IMR-90 (cell line): ENCODE results near the gene SNRPA1. TPM values are rescaled to one million over a fixed set of nuclear protein-coding genes. Genes with fewer than 3 reads are reported as not detected.

Experiments
- ATAC-seq: fragments of 200-7000 bp; cut with Tn5 transposase; 2 replicates; pipeline ENCODE4 v1.9.1; 2020; ENCODE audit warnings: low read depth, mild to moderate bottlenecking, moderate library complexity
- BruUV-seq: library from RNA; stranded (reverse); fragments of 400-500 nt; replicated peaks from 2 replicates; lab custom pipeline; 2021; lab: Mats Ljungman, UMichigan
- CTCF ChIA-PET: fragments of 300-600 bp; formaldehyde crosslinking; extraction: SDS; loops from one replicate; lab custom pipeline; 2021; ENCODE audit warnings: antibody characterized with exemption; lab: Yijun Ruan, JAX
- POLR2A ChIA-PET: fragments of 300-600 bp; sonication (Branson Sonifier 250); formaldehyde crosslinking; loops from one replicate; lab custom pipeline; 2022; ENCODE audit warnings: antibody characterized with exemption; ENCODE audit not compliant: unreplicated experiment; lab: Charles Lee
- DNase-seq: peaks from one replicate; pipeline ENCODE4 v3.0.0; 2013
- H2AFZ ChIP-seq: replicated peaks from 2 replicates; pipeline ENCODE3; 2013; ENCODE audit warnings: low read length, mild to moderate bottlenecking; ENCODE audit not compliant: poor library complexity
- H2AK5ac ChIP-seq: 2 replicates; pipeline ENCODE4 v1.6.1; 2013; ENCODE audit warnings: low read depth, low read length, inconsistent platforms
- H2AK9ac ChIP-seq: replicated peaks from 2 replicates; pipeline ENCODE3; 2013; ENCODE audit warnings: mild to moderate bottlenecking, low read depth, low read length, moderate library complexity; ENCODE audit not compliant: poor library complexity
- H2BK120ac ChIP-seq: 2 replicates; pipeline ENCODE4 v1.6.1; 2013; ENCODE audit warnings: low read depth, low read length, inconsistent platforms
- H2BK15ac ChIP-seq: 3 replicates; pipeline ENCODE4 v1.6.1; 2013; ENCODE audit warnings: low read depth, low read length, inconsistent platforms
- H2BK20ac ChIP-seq: 2 replicates; pipeline ENCODE4 v1.6.1; 2013; ENCODE audit warnings: low read depth, mild to moderate bottlenecking, inconsistent platforms, low read length, moderate library complexity
- H2BK5ac ChIP-seq: 2 replicates; pipeline ENCODE4 v1.6.1; 2013; ENCODE audit warnings: mild to moderate bottlenecking, low read depth, low read length, inconsistent platforms; ENCODE audit not compliant: poor library complexity, severe bottlenecking
- H3K14ac ChIP-seq: replicated peaks from 2 replicates; pipeline ENCODE4 v1.6.1; 2013; ENCODE audit warnings: low read depth, low read length, inconsistent platforms
- H3K18ac ChIP-seq: 2 replicates; pipeline ENCODE4 v1.6.1; 2013; ENCODE audit warnings: low read depth, low read length, control low read depth
- H3K23ac ChIP-seq: 2 replicates; pipeline ENCODE4 v1.6.1; 2013; ENCODE audit warnings: low read depth, low read length, inconsistent platforms
- H3K27ac ChIP-seq: 2 replicates; pipeline ENCODE4 v1.5.1; 2013; ENCODE audit warnings: mild to moderate bottlenecking, control low read depth, low read length; ENCODE audit not compliant: insufficient read depth
- H3K27me3 ChIP-seq: 2 replicates; pipeline ENCODE4 v1.6.1; 2013; ENCODE audit warnings: low read length; ENCODE audit not compliant: control insufficient read depth, insufficient read depth
- H3K36me3 ChIP-seq: 2 replicates; pipeline ENCODE4 v1.6.1; 2013; ENCODE audit warnings: low read length, mixed read lengths; ENCODE audit not compliant: control insufficient read depth, insufficient read depth
- H3K4ac ChIP-seq: 2 replicates; pipeline ENCODE4 v1.6.1; 2013; ENCODE audit warnings: low read depth, low read length, inconsistent platforms
- H3K4me1 ChIP-seq: 2 replicates; pipeline ENCODE4 v1.6.1; 2013; ENCODE audit warnings: low read length, mixed read lengths; ENCODE audit not compliant: control insufficient read depth, insufficient read depth
- H3K4me2 ChIP-seq: 2 replicates; pipeline ENCODE4 v1.6.1; 2013; ENCODE audit warnings: low read depth, mild to moderate bottlenecking, control low read depth, low read length, moderate library complexity
- H3K4me3 ChIP-seq: 2 replicates; pipeline ENCODE4 v1.5.1; 2013; ENCODE audit warnings: low read depth, mild to moderate bottlenecking, control low read depth, low read length, moderate library complexity; ENCODE audit not compliant: insufficient read depth
- H3K56ac ChIP-seq: 2 replicates; pipeline ENCODE4 v1.6.1; 2013; ENCODE audit warnings: low read length, inconsistent platforms; ENCODE audit not compliant: insufficient read depth; ENCODE audit errors: extremely low read depth
- H3K79me1 ChIP-seq, 2 experiments: 2 replicates each; pipeline ENCODE4 v1.6.1; 2013; ENCODE audit warnings: low read length in 2 of 2, inconsistent platforms in 1 of 2, low read depth in 1 of 2
- H3K9ac ChIP-seq: 2 replicates; pipeline ENCODE4 v1.6.1; 2013; ENCODE audit warnings: low read depth, low read length, control low read depth
- H3K9me1 ChIP-seq: 2 replicates; pipeline ENCODE4 v1.6.1; 2013; ENCODE audit warnings: low read length, inconsistent platforms; ENCODE audit not compliant: insufficient read depth
- H3K9me3 ChIP-seq: 2 replicates; pipeline ENCODE4 v1.6.1; 2013; ENCODE audit warnings: low read length; ENCODE audit not compliant: control insufficient read depth, insufficient read depth
- H4K20me1 ChIP-seq: 2 replicates; pipeline ENCODE4 v1.6.1; 2013; ENCODE audit warnings: low read length, inconsistent platforms; ENCODE audit not compliant: insufficient read depth
- H4K5ac ChIP-seq: 2 replicates; pipeline ENCODE4 v1.6.1; 2013; ENCODE audit warnings: mild to moderate bottlenecking, low read depth, low read length, control low read depth
- H4K8ac ChIP-seq, 2 experiments: 2 replicates each; pipeline ENCODE4 v1.6.1; 2013; ENCODE audit warnings: low read depth in 2 of 2, low read length in 2 of 2, control low read depth in 1 of 2, inconsistent platforms in 1 of 2
- H4K91ac ChIP-seq: 2 replicates; pipeline ENCODE4 v1.6.1; 2013; ENCODE audit warnings: low read depth, low read length, inconsistent platforms; ENCODE audit not compliant: insufficient read depth
- CEBPB ChIP-seq: IDR thresholded peaks from 2 replicates; pipeline ENCODE4 v1.6.1; 2012; ENCODE audit warnings: low read depth, low read length, improper control_type of control experiment
- CHD1 ChIP-seq: IDR thresholded peaks from 2 replicates; pipeline ENCODE4 v1.6.1; 2012; ENCODE audit warnings: low read depth, low read length, improper control_type of control experiment
- CTCF ChIP-seq: conservative IDR thresholded peaks from 2 replicates; pipeline ENCODE4 v1.5.1; 2012; ENCODE audit warnings: mild to moderate bottlenecking, low read depth, low read length, improper control_type of control experiment
- FOS ChIP-seq: fragments of 150-350 bp; IDR thresholded peaks from 2 replicates; pipeline ENCODE4 v1.6.1; 2016; ENCODE audit warnings: low read depth, low read length
- MAFK ChIP-seq: IDR thresholded peaks from 2 replicates; pipeline ENCODE4 v1.6.1; 2012; ENCODE audit warnings: low read depth, low read length, improper control_type of control experiment
- MAZ ChIP-seq: IDR thresholded peaks from 2 replicates; pipeline ENCODE4 v1.6.1; 2012; ENCODE audit warnings: low read depth, mild to moderate bottlenecking, low read length, improper control_type of control experiment, moderate library complexity, borderline replicate concordance
- MXI1 ChIP-seq: IDR thresholded peaks from 2 replicates; pipeline ENCODE4 v1.6.1; 2012; ENCODE audit warnings: low read depth, mild to moderate bottlenecking, low read length, moderate library complexity, borderline replicate concordance
- RAD21 ChIP-seq: IDR thresholded peaks from 2 replicates; pipeline ENCODE4 v1.6.1; 2012; ENCODE audit warnings: low read length, improper control_type of control experiment
- RFX5 ChIP-seq: IDR thresholded peaks from 2 replicates; pipeline ENCODE4 v1.8.0; 2012; ENCODE audit warnings: low read depth, mild to moderate bottlenecking, low read length, moderate library complexity
- WGBS, 2 experiments: methylation state at CpG; one replicate each; pipeline versions ENCODE4 v1.1.5 to v1.1.7; 2013; ENCODE audit warnings: missing lambda C conversion rate in 2 of 2; ENCODE audit not compliant: insufficient read length in 1 of 2; ENCODE audit errors: extremely low coverage in 2 of 2; 5-methylcytosine and 5-hydroxymethylcytosine counted together
- dilution Hi-C: fragments of 300-500 bp; cut with HindIII; formaldehyde crosslinking; loops from one replicate; pipeline ENCODE4 v1.14.3; 2018; ENCODE audit warnings: low sequenced_read_pairs; ENCODE audit not compliant: unreplicated experiment
- in situ Hi-C: fragments of 300-500 bp; cut with MboI; formaldehyde crosslinking; loops from 3 replicates; pipeline ENCODE4 v1.14.3; 2019; ENCODE audit warnings: low sequenced_read_pairs, inconsistent platforms, mixed read lengths
- intact Hi-C: fragments of 100-400 bp; cut with micrococcal nuclease; formaldehyde crosslinking; loops from 2 replicates; pipeline ENCODE4 v1.10.0; 2022
- polyA plus RNA-seq, 3 experiments: library from polyadenylated mRNA; depleted of rRNA; stranded (reverse); fragments of >200 nt; gene quantifications; 2 replicates each; pipeline ENCODE4 v1.2.3, GENCODE V29; 2012; ENCODE audit warnings: low replicate concordance in 1 of 3
- total RNA-seq: library from RNA; depleted of rRNA; stranded (reverse); fragments of >200 nt; gene quantifications from 2 replicates; pipeline ENCODE4 v1.2.3, GENCODE V29; 2012

The SNRPA1 gene
- total and polyA plus RNA-seq, 2 of the 4 experiments (the other 2 are of a cell fraction), result 37.1 to 79.9 TPM

DNA sequence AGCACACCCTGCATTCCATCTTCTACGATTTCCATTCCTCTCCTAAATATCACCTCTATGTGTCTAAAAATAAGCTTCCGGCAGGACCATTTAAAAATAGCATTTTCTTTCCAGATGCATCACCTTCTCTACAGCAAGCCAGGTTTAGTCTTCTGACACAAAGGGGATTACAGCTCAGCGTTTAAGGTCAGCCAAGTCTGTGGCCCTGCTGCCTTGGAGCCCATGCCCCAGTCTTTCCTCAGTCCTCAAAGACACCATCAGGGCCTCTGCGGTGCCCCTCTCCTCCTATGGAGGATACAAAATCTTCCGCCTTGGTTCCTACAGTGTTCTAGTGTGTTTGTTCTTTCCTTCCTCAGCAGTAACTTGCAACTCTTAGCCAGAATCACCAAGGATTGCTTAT lies 21.5 kb downstream of the SNRPA1 start:
- TF ChIP-seq CHD1 (no peak), RAD21 (no peak), FOS (no peak), MAZ (no peak), MAFK (no peak), RFX5 (no peak), MXI1 (no peak), CTCF (no peak), CEBPB (no peak)
- H3K27ac ChIP-seq, result no peak overlapping the region
- BruUV-seq, result no TSS peak

More for the DNA sequence above, 21.5 kb downstream of the SNRPA1 start:
- ChIA-PET POLR2A (no interaction called here), CTCF (no interaction called here)
- Histone ChIP-seq H4K20me1 (peaks cover 16% of the 10 kb centered on the region; the same call in 1 of the 2 replicates), H4K91ac (no peak overlapping the region), H3K23ac (no peak overlapping the region), H3K4me2 (no peak overlapping the region), H4K5ac (no peak overlapping the region), H3K9me3 (no peaks in the 10 kb centered on the region), H3K18ac (no peak overlapping the region), H3K4me3 (no peak overlapping the region), H3K14ac (no peak overlapping the region), H4K8ac (no peak overlapping the region), H3K9ac (no peak overlapping the region), H2AK5ac (no peak overlapping the region), H2BK15ac (no peak overlapping the region), H3K27me3 (no peaks in the 10 kb centered on the region), H3K4me1 (0 out of 2 replicates have a peak, but pooled peaks cover 2% of the 10 kb centered on the region), H2AFZ (no peak overlapping the region), H3K79me1 (peaks cover 35 to 61% of the 10 kb centered on the region in 2 experiments), H3K9me1 (peaks cover 7% of the 10 kb centered on the region), H3K36me3 (peaks cover 55% of the 10 kb centered on the region), H2AK9ac (no peak overlapping the region), H2BK5ac (no peak overlapping the region), H3K56ac (no peak overlapping the region), H3K4ac (no peak overlapping the region), H2BK120ac (no peak overlapping the region), H2BK20ac (no peak overlapping the region)
- intact Hi-C loops (no loop called here), dilution Hi-C loops (no loop called here), in situ Hi-C loops (loop anchor here (25.0 kb wide), 2 partner anchors 361 to 561 kb away; partner anchors contain the start of gene LRRK1)
- no peak for ATAC-seq
- no peak for DNase-seq
- 85% methylated on average over 2 of the region's 5 CpGs; no CpG with 5 or more reads in 1 of the 2 experiments for WGBS, 2 experiments
